HG03039 (cell line): Measurements from ENCODE around the gene FAM168A.

Experiments
- ATAC-seq: cut with Tn5 transposase; IDR thresholded peaks from one replicate; pipeline ENCODE4 v1.9.1; 2021; ENCODE audit warnings: mild to moderate bottlenecking, moderate library complexity; ENCODE audit not compliant: unreplicated experiment

FAM168A gene, protein sequence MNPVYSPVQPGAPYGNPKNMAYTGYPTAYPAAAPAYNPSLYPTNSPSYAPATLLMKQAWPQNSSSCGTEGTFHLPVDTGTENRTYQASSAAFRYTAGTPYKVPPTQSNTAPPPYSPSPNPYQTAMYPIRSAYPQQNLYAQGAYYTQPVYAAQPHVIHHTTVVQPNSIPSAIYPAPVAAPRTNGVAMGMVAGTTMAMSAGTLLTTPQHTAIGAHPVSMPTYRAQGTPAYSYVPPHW

DNA sequence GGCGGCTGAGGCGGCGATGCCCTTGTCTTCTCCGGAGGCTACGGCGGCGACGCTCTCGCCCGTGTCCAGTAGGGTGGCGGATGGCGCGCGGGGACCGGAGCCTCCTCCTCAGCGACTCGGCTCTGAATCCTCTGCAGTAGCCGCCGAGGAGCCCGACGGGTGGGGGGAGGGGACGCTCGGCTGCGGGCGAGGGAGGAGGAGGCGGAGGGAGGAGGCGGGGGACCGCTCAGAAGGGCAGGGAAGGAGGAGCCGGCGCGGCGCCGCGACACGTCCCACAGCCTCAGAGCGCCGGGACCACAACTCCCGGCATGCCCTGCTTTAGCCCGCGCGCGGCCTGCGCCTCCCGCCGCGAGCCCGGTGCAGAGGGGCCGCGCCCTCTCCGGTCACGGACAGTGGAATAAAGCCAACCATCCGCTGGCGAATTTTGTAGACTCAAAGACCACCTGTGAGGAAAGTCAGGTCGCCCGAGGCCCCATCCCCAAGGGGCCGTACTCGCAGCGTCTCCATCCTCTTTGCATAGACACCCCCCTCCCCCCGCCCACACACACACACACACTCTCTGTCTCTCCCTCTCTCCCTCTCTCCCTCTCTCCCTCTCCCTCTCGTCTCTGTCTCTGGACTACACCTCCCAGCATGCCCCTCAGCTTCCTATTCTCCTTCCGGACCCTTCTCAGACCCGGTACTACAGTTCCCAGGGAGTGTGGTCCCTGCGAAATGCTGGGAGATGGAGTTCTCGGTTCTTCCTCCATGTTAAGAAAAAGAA is at the start of gene FAM168A:
TSS of gene FAM168A (minus strand) at position 157 of the 763 bp plus-strand sequence. CDS start 129,638 bp downstream, outside the sequence.
- ATAC-seq, result peak; percentile 86

DNA sequence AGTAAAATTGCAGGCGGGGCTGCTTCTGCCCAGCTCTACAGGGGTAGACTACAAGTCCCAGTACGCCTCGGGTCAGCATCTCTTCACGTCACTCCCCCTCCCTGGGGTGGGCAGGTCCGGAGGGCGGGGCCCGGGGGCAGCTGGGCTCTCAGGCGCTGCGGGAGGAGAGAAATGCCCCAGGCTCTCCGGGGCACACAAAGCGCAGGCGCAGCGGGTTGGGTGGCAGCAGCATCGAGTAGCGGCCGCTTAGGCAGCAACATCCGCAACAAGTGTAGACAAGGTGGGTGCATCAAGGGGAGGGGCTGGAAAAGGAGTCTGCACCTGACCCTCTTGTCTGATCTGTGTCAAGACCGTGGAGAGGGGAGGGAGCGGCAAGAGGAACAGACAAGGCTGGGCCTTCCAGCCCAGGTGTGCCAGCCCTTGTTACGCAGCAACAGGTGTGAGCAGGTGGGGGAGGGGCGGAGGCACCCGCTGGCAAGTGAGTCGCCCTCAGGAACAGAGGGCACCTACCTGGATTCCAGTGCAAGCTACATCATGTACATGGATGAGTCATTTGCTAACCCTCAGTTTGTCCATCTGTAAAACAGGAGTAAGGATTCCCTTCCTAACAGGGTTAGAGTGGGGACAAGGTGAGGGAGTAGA is 49.7 kb upstream of the FAM168A start:
- peak; percentile 84 for ATAC-seq

DNA sequence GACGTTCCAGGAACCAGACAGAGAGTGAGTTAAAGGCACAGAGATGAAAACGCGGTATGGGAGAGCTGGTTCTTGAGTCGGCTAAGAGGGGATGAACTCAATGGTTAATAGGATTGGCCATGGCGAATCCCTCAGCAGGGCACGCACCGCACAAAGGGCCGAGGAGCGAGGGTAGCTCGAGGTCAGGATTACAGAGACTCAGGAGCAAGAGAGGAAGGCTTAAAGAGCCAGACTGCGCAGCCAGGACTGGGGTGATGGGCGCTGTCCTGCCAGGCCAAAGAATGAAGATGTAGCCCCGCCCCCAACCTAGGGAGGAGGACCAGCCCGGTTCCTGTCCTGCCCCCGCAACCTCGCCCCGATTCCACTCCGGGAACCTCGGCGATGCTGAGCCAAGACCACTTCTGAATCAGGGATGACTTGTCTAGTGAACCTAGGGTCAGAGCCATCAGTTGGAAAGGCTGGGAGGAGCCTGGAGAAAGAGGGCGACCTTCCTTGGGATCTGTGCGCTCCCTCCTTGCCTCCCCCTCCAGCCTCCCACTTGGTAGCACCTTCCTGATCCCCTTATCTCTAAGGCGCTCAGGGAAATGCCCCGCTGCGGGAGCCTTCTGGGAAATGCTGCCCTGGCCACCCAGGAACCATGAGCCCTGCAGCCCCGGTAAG is 48.2 kb upstream of the FAM168A start, which contains the start of gene PLEKHB1:
TSS of gene PLEKHB1 (plus strand) at position 610 of the 660 bp plus-strand sequence. CDS start at position 638, 28 bp downstream.
- ATAC-seq, result no peak

DNA sequence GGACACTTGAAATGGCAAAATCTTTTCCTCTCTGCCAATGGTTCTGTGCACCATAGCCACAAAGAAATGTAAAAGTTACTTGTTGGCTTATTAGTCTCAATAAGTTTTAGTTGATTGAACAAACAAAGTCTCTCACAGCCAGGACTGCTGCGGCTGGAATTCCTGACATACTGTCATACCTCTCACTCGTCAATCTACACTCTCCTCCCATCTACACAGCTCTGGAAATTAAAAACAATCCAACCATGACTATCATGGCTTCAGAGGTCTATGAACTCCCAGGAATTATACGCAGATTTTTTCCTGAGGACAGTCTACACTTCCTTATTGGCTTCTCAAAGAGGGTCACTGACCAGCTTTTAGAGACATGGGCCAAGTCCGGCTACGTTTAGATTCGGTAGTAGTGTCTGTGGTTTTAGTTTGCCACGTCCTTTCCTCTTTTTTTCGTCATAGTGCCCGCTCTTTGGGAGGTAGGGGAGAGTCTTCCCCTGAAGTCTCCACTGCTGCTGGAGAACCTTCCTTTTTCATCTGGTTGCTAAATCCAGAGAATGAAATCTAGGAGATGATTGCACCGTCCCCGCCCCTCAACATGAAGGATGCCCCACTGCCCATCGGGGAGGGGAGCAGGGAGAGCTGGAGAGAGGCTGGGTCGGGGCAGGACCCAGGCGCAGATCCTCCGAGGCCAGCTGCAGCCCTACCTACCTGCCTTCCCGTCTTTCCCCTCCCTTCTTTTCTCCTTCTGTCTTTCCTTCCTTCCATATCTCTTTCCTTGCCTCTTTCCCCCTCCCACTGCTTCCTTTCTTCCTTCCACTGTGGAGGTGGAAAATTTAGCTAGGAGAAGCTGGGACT is 47.4 kb upstream of the FAM168A start:
- ATAC-seq, result no peak

DNA sequence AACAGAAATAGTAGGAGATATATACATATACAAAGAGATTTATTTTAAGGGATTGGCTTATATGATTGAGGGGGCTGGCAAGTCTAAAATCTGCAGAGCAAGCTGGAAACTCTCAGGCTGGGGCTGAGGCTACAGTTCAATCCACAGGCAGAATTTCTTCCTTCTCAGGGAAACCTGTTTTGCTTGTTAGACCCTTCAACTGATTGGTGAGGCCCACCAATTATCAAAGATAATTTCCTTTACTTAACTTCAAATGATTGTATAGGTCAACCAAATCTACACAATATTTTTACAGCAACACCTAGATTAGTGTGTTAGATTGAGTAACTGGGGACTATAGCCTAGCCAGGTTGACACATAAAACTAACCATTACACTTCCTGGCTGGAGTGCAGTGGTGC is 43.8 kb upstream of the FAM168A start:
- ATAC-seq, result no peak

DNA sequence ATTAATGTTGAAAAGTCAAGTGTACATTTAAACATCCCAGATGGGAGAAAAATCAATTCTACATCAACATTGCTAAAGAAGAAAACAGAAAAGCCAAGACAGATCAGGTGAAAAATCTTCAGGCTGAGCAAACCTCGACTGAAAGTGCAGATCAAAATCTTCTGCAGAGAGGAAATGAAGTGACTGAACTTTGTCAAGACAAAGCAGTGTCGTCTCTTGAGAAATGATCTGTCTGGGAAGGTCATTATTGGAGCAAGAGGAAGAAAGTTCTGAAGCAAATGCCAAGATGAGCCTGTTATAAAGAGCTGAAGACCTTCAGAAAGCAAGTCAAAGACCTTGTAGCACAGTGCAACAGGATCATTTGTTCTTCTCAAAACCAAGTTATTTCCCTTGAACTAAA is 42.7 kb upstream of the FAM168A start:
- no peak for ATAC-seq

DNA sequence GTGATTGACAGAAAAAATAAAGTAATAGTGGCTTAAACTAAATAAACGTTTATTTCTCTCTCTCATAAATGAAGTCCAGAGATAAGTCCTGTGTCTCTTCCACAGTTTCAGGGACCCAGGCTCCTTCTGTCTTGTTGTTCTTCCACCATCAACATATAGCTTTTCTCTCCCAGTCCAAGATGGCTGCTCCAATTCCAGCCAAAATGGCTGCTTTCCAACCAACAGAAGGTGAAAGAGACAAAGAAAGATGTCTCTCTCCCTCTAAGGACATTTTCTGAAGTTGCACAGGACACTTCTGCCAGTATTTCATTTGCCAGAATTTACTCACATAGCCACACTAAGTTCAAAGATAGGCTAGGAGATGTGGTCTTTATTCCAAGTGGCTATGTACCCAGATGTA is 39.1 kb upstream of the FAM168A start:
- no peak for ATAC-seq

DNA sequence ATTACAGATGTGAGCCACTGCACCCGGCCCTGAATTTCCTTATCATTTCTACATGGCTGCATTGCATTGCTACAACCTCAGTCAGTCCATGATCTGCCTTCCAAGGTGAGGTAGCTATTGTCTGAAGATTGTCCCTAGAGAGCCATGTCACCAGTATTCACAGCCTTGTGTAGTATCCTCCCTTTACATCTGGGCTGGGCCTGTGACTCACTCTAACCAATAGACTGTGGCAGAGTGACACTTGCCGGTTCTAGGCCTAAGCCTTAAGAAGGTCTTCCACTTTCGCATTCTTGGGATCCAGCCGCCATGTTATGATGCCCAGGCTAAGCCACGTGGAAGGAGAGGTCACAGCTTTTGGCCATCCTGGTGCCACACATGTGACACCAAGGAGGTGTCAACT is 38.3 kb upstream of the FAM168A start:
- ATAC-seq, result no peak

DNA sequence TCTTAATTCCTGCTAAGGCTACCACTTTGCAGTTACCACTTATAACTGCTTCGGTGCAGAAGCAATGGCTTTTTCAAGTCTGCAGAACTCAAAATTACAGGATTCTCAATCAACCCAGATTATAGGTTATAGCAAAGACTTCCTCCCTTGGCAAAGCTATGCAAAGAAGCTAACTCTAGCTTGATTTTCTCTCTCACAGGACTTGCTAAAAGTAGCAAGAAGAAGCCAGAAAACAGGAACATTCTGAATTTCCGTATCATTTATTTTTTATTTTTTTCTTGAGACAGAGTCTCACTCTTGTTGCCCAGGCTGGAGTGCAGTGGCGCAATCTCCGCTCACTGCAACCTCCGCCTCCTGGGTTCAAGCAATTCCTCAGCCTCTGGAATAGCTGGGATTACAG is 37.8 kb upstream of the FAM168A start:
- ATAC-seq, result no peak

DNA sequence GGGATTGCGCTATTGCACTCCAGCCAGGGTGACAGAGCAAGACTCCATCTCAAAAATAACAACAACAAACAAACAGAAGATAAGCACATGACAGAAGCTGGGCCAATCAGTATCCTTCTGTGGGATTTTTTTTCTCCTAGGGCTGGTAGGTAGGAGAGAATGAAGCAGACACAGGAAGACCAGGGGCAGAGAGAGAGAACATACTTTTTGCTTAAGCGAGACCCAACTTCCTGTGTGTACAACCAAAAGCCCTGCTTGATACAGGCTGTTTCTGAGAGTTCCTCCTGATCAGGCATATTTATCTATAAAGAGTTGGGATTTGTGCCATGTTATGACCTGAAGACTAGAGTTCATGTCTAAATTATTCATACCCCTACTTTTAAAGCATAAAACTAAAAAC is 36.1 kb upstream of the FAM168A start:
- no peak for ATAC-seq

DNA sequence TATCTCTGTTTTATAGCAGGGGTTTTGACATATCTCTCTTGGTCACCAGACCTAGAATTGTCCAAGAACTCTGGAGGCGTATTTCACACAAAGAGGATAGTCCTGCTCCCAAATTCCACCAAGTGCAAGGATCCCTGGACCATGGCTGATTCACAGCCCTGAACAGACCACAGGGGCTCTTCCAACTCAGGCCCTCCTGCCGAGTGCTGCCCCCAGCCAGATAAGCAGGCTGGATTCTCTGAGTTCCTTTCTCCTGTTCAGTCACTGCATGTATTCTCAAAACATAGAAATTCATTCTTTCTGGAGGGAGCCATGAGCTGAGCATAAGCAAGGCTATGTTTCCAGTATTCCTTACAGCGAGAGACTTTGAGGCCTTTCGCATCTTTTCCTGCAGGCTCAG is 35.1 kb upstream of the FAM168A start:
- no peak for ATAC-seq

DNA sequence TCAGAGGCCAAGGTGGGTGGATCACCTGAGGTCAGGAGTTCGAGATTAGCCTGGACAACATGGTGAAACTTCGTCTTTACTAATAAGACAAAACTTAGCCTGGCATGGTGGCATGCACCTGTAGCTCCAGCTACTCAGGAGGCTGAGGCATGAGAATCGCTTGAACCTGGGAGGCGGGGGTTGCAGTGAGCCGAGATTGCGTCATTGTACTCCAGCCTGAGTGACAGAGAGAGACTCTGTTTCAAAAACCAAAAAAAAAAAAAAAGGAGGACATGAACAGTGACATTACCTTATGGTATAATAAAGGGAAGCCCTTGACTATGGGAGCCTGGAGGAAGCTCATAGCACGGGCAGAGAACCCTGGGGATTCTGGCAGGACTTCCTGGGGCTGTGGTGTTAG is 32.0 kb upstream of the FAM168A start:
- ATAC-seq, result no peak

DNA sequence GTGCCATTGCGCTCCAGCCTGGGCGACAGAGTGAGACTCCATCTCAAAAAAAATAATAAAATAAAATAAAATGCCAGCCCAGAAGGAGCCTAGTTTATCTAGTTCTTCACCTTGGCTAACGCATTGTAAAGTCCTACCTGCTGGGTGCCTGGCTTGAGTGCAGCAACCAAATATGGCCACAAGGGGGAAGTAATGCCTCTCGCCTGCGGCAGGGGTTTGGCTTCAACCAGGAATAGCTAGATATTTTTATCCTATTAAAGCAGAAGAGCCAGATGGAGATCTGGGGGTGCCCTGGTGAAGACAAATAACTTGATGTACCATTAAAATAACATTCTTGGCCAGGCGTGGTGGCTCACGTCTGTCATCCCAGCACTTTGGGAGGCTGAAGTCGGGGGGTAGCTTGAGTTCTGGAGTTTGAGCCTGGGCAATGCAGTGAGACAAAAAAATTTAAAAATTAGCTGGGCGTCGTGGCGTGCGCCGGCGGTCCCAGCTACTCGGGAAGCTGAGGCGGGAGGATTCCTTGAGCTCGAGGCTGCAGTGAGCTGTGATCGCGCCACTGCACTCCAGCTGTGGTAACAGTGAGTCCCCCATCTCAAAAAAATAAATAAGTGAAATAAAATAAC is 27.9 kb upstream of the FAM168A start:
- no peak for ATAC-seq

DNA sequence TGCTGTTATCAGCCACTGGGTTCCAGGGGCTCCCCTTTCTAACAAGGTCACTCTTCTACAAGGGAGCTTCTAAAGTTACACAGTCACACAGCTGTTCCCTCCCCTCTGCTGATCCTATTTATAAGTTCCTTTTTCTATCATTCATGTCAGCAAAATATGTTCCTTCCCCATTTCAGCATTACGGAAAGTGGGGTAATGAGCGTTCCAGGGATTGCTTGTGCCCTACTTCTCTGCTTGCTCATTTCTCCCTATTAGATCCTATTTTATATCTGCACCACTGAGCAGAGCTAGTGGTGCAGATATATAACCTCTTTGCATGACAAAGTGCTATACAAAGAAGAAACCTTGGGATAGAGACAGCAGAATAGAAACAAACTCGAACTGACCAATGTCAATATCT is 25.8 kb upstream of the FAM168A start:
- ATAC-seq, result no peak

DNA sequence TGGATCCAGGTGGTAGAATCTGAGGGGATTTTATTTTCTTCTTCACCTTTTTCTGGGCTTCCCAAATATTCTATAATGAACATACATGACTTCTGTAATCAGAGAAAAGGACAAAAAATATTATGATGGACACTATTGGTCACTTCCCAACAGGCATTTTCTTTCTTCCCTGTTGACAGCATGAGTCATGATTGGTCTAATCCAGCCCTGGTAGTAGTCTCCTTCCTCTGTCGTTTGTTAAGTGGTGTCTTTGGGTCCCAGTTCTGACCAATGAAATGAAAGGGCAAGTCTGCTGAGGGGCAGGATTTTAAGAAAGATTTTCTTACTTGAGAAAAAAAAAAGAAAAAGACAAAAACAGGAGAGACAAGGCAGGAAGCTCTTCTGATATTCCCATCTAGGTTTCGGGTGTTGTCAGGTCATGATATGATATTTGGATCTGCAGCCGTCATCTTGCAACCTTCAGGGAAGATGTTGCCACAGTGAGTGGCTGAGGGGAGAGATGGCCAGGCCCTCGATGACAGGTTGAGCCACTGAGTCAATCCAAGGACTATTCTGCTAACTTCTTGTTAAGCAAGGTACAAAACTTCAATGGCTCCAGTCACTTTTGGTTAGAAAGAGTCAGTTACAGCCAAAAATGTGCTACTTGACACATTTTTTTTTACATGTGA is 25.1 kb upstream of the FAM168A start:
- ATAC-seq, result no peak

DNA sequence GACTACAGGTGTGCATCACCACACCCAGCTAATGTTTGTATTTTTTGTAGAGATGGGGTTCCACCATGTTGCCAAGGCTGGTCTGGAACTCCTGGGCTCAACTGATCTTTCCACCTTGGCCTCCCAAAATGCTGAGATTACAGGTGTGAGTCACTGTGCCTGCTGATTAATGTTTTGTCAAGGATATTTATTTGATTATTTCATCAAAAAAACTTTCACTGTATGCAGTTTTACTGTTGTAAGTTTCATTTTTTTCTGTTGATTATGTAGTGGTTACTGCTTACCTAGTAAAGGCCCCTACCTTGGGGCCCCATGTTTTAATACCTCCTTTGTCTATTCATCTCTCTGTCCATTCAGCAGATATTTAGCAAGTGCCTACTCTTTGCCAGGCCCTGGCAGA is 16.7 kb upstream of the FAM168A start:
- no peak for ATAC-seq

DNA sequence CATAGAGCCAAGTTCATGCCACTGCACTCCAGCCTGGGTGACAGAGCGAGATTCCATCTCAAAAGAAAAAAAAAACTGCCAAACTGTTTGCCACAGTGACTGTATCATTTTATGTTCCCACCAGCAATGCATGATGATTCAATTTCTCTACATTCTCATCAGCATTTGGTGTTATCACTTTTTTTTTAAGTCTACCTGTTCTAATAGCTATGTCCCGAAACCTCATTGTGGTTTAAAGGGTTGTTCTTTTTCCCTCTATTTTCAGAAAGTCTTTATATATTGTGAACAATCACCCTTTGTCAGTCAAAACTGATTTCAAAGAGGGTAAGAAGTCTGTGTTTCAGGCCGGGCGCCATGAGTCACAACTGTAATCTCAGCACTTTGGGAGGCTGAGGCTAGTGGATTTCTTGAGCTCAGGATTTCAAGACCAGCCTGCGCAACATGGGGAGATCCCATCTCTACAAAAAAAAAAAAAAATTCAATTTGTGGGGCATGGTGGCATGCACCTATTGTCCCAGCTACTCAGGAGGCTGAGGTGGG is 14.8 kb upstream of the FAM168A start:
- no peak for ATAC-seq

DNA sequence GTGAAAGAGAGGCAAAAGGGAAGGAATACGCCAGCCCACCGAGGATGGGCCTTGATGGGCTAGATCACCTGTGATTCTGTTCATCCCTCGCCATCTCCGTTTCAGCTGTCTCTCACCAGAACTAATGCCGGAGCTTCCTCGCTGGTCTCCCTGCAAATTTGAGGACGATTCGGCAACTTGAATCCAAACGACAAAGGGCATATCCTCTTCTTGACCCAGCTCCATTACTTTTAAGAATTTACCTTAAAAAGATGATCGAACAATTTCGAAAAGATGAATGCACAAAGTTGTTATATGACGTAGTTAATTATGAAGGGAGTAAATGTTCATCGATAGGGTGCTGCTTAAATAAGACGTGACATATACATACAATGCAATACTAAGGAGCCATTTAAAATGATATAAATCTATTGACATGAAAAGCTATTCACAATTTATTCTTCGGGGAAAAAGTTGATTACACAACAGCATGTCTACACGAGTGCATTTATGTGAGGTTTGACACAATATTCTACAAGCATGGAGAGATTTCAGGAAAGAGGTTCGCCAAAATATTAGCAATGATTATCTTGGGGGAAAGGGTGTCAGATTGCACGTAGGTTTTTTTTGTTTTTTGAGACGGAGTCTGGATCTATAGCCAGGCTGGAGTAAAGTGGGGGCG is 937 bp upstream of the FAM168A start:
- no peak for ATAC-seq
